Activated CD4-positive, alpha-beta T cell treated with anti-CD3 and anti-CD28 coated beads, Interleukin-2, amount 50 U/mL, for 48 hours (primary cell): ENCODE data around the gene SPRTN.

Experiments used
- DNase-seq, 2 experiments: peaks; one replicate each; pipeline ENCODE4 v3.0.0-alpha.2; 2020

SPRTN gene, protein sequence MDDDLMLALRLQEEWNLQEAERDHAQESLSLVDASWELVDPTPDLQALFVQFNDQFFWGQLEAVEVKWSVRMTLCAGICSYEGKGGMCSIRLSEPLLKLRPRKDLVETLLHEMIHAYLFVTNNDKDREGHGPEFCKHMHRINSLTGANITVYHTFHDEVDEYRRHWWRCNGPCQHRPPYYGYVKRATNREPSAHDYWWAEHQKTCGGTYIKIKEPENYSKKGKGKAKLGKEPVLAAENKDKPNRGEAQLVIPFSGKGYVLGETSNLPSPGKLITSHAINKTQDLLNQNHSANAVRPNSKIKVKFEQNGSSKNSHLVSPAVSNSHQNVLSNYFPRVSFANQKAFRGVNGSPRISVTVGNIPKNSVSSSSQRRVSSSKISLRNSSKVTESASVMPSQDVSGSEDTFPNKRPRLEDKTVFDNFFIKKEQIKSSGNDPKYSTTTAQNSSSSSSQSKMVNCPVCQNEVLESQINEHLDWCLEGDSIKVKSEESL

DNA sequence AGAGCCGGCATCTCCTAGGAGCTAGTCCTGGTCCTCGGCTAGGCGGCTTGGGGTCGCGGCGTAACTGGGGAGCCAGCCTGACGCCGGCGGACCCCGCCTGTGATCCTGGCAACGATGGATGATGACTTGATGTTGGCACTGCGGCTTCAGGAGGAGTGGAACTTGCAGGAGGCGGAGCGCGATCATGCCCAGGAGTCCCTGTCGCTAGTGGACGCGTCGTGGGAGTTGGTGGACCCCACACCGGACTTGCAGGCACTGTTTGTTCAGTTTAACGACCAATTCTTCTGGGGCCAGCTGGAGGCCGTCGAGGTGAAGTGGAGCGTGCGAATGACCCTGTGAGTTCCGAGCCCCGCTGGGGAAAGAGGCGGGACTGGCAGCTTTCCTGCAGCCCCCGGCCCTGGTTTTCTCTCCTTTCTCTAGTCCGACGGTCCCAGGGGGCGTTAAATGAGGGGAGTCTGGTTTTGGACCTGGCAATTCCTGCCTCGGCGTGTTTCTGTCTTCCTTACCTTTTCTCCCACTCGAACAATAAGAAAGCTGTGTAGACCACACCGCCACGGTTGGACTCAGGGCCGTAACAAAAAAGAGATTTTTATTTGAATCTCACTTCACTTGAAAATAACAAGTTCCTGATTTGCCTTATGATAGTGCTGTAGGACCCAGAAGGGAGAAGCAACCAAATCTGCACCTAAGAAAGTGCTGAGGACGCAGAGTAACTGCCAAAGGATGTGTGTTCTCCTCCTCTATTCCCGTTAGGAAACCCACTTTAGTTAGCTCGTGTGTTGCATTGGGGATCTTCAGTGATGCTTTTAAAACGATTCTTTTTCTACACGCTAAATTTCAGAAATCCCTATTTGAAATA is at the start of gene SPRTN:
Gene SPRTN, plus strand, starts transcription at position 24 of the 859 bp plus-strand sequence. Its CDS starts 91 bp downstream, at position 115.
- no peak for DNase-seq

DNA sequence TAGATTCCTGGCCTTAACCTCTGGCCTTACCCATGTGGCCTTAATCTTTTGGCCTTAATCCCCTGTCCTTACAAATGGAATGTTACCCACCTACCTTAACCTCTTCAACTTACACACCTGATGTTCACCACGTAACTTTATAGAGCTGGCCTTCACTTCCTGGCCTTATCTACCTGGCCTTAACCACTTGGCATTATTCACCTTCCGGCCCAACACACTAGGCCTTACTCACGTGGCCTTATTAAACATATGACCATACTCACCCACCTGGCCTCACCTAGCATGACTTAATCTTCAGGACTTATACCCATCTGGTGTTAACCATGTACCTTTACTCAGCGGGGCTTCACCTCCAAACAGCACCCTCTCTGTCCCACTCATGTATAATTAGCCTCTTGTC is 42.2 kb upstream of the SPRTN start:
- no peak for DNase-seq

DNA sequence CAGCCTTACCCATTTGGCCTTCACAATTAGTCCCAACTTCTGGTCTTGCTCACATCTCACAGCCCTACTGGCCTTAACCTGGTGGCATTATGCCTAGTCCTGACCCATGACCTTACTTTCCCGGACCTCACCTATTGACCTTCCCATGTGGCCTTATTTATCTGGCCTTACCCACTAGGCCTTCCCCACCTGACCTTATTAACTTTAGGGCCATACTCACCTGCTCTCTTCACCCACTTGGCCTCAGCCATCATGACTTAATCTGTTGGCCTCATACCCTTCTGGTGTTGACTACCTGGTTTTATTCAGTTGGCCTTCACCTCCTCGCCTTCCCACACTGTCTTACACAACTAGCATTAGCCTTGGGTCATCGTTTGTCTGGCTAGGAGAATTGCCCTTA is 36.1 kb upstream of the SPRTN start:
- no peak for DNase-seq

DNA sequence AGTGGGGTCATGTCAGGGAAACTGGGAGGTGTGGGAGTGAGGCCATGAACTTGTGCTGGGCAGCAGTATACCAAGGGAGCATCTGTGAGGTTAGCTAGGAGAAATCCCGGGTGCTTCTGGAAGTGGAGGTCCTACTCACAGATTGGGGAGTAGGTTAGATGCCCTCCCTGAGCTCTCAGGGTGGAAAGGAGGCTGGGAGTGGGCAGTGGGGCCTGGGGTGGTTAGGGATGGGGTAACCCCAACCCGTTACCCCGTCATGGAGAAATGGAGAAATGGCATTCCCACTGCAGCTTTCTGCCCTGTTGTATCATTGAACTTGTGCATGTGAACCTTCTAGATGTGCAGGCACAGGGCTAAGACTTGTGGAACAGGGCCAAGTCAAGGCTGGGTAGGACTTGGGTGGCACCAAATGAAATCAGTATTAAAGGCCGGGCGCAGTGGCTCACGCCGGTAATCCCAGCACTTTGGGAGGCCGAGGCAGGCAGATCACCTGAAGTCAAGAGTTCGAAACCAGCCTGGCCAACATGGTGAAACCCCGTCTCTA is 27.6 kb upstream of the SPRTN start:
- DNase-seq: no peak

DNA sequence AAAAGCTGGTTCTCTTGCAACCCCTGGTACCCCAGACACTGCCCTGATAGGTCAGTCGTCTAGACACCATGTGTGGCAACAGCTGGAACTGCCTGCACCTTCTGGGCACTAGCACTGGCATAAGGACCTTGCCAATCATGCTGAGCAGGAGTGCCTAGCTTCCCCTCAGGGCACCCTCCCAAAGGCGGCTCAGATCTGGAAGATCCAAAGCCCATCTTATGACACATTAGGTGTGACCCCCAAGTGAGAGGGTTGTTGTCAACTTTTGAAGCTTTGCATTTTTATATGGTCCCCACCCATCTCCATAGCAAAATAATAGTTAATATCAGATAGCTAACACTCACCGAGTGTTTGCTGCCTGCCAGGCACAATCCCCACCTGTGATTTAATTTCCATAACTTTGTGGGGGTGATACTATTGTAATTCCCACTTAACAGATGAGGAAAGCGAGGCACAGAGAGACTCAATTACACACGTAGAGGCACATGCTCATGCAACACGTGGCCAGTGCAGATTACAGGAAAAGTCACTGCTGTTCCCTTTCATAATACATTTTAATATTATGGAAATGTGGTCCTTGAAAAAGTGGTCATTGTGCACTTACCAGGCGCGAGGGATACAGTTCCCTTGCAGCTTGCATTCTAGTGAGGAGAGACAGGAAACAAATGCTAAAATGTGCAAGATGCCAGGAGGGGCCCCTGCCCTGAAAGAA is 26.2 kb upstream of the SPRTN start:
- DNase-seq: no peak

DNA sequence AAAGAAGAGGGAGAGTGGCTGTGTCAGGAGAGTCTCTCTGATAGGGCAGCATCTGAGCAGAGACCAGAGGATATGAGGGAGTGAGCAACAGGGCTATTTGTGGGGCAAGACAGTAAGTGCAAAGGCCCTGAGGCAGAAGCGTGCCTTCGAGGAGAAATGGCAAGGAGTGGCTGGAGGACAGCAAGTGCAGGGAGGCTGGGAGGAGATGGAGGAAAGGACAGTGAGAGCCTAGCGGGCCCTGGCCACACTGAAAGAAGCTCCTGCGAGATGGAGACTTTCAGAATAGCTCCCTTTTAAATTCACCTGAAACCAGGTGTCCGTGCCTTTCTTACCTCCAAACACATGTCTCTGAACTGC is 25.7 kb upstream of the SPRTN start:
- DNase-seq: no peak

DNA sequence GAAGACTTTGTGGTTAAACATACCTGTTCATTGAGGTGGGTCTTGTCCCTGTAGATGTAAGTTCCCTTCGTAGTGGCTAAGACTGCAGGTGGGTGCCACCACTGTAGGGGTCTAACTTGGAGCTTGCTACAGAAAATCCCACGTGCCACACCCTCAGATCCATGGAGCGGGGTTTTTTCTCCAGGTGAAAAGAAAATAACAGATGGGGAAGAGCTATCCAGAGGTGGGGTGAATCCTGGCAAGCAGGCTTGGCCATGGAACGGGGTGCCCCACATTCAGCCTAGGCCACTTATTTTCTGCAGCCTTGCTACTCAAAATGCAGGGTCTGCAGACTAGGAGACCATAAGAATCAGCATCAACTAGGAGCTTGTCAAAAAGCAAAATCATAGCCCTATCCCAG is 24.4 kb upstream of the SPRTN start:
- DNase-seq: no peak

DNA sequence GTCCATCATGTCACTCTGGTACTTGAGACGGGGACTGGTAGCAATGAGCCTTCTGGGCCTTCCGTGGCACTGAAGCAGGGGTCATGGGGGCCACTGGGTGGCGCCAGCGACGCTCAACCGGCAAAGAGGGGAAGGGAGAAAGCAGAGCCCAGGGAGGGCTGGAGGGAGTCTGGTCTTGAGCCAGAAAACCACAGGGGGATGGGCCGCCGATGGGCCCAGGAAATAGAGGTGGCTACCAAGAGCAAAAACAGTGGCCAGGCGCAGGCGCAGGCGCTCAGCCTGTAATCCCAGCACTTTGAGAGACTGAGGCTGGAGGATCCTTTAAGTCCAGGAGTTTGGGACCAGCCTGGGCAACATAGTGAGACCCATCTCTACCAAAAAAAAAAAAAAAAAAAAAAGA is 22.2 kb upstream of the SPRTN start:
- peak; percentile 46 to 64 for DNase-seq

DNA sequence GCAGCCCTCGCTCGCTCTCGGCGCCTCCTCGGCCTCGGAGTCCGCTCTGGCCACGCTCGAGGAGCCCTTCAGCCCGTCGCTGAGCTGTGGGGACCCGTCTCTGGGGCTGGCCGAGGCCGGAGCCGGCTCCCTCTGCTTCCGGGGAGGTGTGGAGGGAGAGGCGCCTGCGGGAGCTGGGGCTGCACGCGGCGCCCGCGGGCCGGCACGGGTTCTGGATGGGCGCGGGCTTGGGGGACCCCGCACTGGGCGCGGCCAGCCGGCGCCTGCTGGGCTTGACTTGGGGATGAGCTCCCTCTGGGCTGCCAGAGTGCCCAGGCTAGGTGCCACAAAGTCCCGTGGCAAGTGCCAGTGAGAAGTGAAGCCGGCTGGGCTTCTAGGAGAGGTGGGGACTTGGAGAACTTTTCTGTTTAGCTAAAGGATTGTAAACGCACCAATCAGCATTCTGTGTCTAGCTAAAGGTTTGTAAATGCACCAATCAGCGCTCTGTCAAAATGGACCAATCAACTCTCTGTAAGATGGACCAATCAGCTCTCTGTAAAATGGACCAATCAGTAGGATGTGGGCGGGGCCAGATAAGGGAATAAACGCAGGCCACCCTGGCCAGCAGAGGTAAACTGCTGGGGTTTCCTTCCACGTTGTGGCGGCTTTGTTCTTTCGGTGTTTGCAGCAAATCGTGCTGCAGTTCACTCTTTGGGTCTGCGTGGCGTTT is 20.6 kb upstream of the SPRTN start:
- DNase-seq: no peak

DNA sequence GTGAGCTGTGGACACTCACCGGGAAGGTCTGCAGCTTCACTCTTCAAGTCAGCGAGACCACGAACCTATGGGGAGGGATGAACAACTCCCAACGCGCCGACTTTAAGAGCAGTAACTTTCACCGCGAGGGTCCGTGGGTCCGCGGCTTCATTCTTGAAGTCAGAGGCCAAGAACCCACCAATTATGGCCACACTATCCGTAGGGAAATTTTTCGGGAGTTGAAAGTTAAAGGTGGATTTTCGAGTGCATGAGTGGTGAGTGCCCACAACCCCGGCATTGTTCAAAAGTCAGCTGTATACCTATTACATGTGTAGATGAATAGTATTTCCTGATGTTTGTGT is 20.1 kb upstream of the SPRTN start:
- no peak for DNase-seq

DNA sequence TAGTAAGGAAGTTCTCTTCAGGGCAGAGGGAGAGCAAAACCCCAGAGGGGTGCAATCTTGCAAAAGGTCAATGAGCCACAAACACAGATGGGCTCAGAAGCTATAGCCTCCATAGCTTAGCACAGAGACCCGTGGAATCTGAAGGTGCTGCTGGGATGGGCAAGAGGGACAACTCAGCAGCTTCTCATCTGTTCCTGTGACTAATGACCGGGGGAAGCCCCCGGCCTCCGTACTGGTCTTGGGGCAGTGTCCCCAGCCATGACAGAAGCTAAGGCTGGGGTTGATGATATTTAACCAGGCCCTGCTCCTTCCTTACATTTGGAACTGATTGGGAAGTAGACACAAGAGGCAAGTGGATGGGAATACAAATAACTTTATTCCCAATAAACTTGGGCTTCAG is 19.5 kb upstream of the SPRTN start:
- DNase-seq: no peak

DNA sequence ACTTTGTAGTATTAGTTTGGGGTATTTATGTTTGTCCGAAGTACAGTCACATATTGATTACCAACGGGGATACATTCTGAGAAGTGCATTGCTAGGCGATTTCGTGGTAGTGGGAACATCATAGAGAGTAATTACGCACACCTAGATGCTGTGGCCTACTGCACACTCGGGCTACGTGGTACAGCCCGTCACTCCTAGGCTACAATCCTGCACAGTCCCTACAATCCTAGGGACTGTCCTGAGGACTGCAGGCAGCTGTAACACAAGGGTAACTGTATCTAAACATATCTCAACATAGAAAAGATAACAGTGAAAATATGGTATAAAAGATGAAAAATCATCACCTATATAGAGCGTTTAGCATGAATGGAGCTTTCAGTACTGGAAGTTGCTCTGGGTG is 19.0 kb upstream of the SPRTN start:
- DNase-seq: no peak

DNA sequence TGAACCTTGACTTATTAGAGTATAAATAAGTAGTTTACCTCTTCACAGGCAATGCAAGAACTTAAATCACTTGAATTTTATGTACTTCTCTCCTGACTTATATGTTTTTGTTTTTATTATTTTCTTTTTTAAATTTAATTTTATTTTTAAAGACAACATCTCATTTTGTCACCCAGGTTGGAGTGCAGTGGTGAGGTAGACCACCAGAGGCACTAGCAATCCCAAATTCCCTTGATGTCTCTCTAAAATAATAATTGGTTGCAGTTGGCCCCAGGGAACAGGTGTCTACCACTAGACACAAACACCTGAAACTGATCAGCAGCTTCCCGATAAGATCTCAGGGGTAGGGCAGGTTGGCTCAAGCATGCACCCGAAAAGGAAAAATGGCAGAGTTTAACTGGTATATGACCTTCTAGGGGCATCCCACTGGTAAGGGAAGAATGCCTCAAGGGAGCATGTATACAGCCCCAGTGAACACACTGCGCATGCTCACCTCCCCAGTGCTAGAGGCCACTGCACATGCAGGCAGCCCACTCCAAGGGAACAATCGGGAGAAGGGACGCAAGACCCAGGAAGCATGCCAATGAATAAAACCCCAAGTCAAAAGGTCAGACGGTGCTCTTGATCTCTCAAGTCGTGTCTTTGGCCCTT is 15.1 kb upstream of the SPRTN start:
- DNase-seq: no peak

DNA sequence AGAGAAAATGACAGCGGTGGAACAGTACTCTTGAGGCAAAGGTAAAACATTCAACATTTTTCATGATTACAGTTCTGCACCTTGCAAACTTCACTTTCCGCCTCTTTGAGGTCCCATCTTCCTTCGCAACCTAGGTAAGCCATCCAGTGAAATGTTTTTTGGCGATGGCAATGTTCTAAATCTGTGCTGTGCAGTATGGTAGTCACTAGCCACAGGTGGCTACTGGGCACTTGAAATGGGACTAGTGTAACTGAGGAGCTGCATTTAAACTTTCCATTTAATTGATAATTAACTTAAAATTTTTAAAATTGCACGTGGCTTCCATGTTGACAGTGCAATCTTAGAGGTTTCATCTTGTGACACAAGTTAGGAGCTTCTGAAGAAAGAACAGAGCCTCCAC is 13.4 kb upstream of the SPRTN start:
- no peak for DNase-seq

DNA sequence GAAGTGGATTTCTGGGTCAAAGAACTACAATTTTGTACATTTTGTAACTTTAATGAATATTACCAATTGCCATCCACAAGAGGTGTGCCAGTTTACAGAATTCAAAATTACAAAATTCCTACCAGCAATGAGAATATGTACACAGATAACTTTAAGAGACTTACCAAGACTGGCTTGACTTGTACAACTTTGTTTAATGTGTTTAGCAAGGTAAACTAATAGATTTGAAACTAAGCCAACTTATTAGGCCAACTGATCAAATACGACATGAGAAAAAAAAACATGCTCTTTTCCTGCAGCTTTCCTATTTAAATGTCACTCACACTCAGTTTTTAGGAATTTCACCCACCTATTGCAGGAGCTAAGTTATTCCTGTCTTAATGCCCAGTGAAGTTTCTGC is 11.8 kb upstream of the SPRTN start:
- no peak for DNase-seq

DNA sequence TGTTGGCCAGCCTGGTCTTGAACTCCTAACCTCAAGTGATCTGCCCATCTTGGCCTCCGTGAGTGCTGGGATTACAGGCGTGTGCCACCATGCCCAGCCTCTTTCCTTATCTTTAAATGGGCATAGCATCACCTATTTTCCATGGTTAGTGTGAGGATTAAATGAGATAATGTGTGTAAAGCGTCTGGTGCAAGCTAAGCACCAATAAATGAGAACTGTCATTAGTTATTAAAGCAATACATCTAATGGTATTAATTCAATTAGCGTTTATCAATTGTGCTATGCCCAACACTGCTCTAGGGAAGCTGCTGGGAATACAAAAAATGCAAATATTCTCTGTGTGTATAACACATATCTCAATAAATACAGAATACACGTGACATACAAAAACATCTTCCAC is 10.5 kb upstream of the SPRTN start:
- DNase-seq: no peak

DNA sequence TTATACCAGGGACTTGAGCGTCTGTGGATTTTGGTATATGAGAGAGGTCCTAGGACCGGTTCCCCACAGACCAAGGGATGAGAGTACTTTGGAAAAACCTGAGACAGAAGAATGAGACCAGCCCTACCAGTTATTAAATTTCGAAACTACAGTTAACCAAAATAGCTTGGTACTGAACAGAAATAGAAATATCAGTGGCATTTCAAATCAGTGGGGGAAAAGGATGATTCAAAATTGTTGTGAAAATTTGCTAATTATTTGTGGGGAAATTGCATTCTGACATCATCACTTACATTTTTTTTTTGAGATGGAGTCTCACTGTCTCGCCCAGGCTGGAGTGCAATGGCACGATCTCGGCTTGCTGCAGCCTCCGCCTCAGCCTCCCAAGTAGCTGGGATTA is 8.6 kb upstream of the SPRTN start:
- no peak for DNase-seq

DNA sequence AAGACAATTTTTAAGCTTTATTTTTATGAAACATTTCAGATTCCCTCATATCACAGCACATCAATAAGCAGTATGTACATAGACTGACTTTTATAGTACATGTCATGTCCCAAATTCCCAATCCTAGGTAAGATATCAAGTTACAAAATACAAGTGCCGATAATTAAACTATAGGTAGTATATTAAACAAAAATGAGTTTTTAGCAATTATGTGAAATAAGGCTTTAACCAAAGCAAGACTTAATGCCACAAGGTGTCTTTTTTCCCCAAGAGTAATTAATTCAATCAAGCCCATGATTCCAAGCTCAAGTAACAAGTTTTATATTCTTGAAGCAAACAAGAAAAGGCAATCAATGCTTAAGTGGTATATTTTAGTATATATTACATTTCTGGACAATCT is 5.3 kb upstream of the SPRTN start:
- DNase-seq: no peak

DNA sequence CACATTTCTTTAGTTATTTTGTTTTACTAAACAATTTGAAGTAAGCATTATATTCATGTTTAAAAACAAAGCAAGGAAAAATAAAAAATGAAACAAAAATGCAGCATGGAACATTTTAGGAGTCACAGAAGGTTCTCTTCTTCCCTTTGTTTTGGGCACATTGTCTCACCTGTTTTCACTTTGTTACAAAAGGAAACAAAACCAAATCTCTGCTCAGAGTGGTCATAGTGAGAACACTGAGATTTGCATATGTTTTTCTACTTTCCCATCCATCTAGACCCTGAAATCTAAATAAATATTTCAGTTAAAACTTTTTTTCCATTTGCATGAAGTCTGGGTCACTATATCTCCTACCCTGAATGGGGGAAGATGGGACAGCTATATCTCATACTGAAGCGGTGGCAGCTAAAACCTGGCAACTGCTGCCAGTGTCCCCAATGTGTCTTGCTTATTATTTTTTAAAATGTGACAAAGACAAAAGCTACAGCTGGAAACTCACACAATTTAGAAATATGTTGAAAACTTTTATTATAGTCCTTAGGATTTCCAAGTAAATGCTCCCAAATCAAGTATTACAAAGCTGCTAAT is 3.9 kb upstream of the SPRTN start:
- DNase-seq: no peak

DNA sequence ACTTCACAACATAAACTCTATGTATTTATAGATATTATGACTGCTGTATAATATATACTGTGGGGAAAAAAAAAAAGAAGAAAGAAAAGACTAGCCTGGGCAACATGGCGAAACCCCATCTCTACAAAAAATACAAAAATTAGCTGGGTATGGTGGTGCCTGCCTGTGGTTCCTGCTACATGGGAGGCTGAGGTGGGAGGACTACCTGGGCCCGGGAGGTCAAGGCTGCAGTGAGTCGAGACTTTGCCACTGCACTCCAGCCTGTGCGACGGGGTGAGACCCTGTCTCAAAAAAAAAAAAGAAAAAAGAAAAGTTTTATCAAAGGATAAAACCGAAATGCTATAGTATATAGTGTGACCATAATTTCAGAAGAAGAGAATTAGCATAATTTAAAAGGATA is 3.1 kb upstream of the SPRTN start:
- no peak for DNase-seq

DNA sequence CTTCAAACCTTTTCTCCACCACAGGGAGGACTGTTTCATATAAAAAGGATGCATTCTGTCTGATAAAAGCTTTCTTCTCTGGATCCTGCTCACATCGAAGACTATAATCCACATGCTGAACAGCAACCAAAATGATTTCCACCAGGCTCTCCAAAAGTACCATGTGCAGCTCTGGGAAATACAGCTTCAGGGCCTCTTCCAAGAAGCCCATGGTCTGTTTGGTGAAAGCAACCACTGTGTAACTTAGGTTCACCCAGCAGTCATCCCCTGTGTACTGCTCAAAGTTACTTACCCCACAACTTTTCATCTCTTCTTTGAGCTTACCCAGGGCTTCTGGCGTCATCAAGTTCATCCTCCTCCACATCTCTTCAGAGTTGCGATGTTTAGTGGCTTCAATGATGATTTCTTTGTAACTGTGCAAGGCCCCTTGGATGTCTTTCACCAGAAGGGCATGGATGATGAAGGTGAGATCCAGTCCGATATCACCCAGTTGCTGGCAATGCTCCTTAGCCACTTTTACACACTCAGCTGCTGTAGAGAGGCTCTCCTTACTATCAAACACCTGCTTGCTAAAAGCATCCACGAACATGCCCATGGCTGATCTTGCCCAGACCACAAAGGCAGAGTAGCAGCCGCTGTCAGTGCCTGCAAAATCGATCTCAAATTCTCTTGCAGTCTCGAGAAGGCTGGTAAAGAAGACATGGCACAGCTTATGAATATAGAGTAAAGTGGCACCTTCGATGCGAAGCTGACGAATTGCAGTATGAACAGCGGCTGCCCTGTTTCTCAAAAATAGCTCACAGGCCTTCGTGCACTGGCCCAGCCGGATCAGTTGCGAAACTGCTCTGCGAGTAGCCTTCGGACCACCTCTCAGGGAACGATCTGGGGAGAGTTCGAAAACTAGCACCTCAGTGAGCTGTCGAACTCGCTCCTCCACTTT is 2.2 kb upstream of the SPRTN start:
- DNase-seq: no peak
